Thoracic aorta endothelial cell (primary cell): Measurements from ENCODE around the gene KRTAP9-8. TPM values are rescaled to one million over a fixed set of nuclear protein-coding genes. Genes with fewer than 3 reads are reported as not detected.

Experiments used
- small RNA-seq: library from RNA; depleted of rRNA; stranded (forward); fragments of <200 nt; gene quantifications from one replicate; pipeline ENCODE3, GENCODE V24; 2012
- total RNA-seq: library from RNA; depleted of rRNA; stranded (reverse); fragments of >200 nt; gene quantifications from 2 replicates; pipeline ENCODE4 v1.2.3, GENCODE V29; 2012

The KRTAP9-8 gene
- total RNA-seq: not detected in 2 replicates

GRCh38 chr17:41237949-41238437 is at the start of gene KRTAP9-8:
KRTAP9-8 (plus strand) TSS chr17:41237999; CDS start chr17:41238052, 53 bp downstream.

GRCh38 chr17:41189837-41190318 is 47.9 kb upstream of the KRTAP9-8 start, which contains the start of gene KRTAP9-1:
KRTAP9-1 (plus strand) TSS chr17:41189887; CDS start chr17:41189887, 0 bp downstream.

GRCh38 chr17:41226598-41227095 is 11.2 kb upstream of the KRTAP9-8 start, which contains the start of gene KRTAP9-2:
KRTAP9-2 (plus strand) TSS chr17:41226648; CDS start chr17:41226655, 7 bp downstream.

GRCh38 chr17:41232399-41233105 is 5.2 kb upstream of the KRTAP9-8 start, which contains the start of gene KRTAP9-3:
KRTAP9-3 (plus strand) TSS chr17:41232449; CDS start chr17:41232502, 53 bp downstream.

GRCh38 chr17:41249637-41250240 is 11.9 kb downstream of the KRTAP9-8 start, which contains the start of gene KRTAP9-4:
KRTAP9-4 (plus strand) TSS chr17:41249687; CDS start chr17:41249721, 34 bp downstream.

GRCh38 chr17:41255381-41256290 is 17.8 kb downstream of the KRTAP9-8 start, which contains the start of gene KRTAP9-9:
KRTAP9-9 (plus strand) TSS chr17:41255384.

GRCh38 chr17:41265078-41265477 is 27.3 kb downstream of the KRTAP9-8 start, which contains the start of gene KRTAP9-6:
KRTAP9-6 (plus strand) TSS chr17:41265378; CDS start chr17:41265378, 0 bp downstream.

GRCh38 chr17:41275648-41276190 is 37.9 kb downstream of the KRTAP9-8 start, which contains the start of gene KRTAP9-7:
KRTAP9-7 (plus strand) TSS chr17:41275698; CDS start chr17:41275698, 0 bp downstream.

Small RNAs within 50 kb of the gene (small RNA-seq; reads per million reads assigned to genes)
- not detected for gene KRTAP9-10P

Other genes with a start within 250 kb of the KRTAP9-8 start
- gene KRTAP3-3, start 243.8 kb upstream of the KRTAP9-8 start, total RNA-seq: not detected in 2 replicates
- gene KRTAP3-2, start 238.1 kb upstream of the KRTAP9-8 start, total RNA-seq: not detected in 2 replicates
- gene KRTAP3-1, start 228.9 kb upstream of the KRTAP9-8 start, total RNA-seq: not detected in 2 replicates
- gene KRTAP1-5, start 210.8 kb upstream of the KRTAP9-8 start, total RNA-seq: not detected in 2 replicates
- not detected in 2 replicates for gene KRTAP1-4, start 207.8 kb upstream of the KRTAP9-8 start, total RNA-seq
- gene KRTAP1-3, start 203.1 kb upstream of the KRTAP9-8 start, total RNA-seq: not detected in 2 replicates
- not detected in 2 replicates for gene KRTAP1-1, start 196.5 kb upstream of the KRTAP9-8 start, total RNA-seq
- not detected in 2 replicates for gene KRTAP2-1, start 190.7 kb upstream of the KRTAP9-8 start, total RNA-seq
- gene KRTAP2-2, start 182.8 kb upstream of the KRTAP9-8 start, total RNA-seq: not detected in 2 replicates
- gene KRTAP2-3, start 177.9 kb upstream of the KRTAP9-8 start, total RNA-seq: not detected in 2 replicates
- not detected in 2 replicates for gene KRTAP2-4, start 172.1 kb upstream of the KRTAP9-8 start, total RNA-seq
- not detected in 2 replicates for gene KRTAP4-7, start 153.8 kb upstream of the KRTAP9-8 start, total RNA-seq
- not detected in 2 replicates for gene KRTAP4-8, start 139.9 kb upstream of the KRTAP9-8 start, total RNA-seq
- gene KRTAP4-16, start 135.8 kb upstream of the KRTAP9-8 start, total RNA-seq: not detected in 2 replicates
- not detected in 2 replicates for gene KRTAP4-9, start 132.6 kb upstream of the KRTAP9-8 start, total RNA-seq
- not detected in 2 replicates for gene KRTAP4-11, start 119.6 kb upstream of the KRTAP9-8 start, total RNA-seq
- gene KRTAP4-12, start 113.8 kb upstream of the KRTAP9-8 start, total RNA-seq: not detected in 2 replicates
- not detected in 2 replicates for gene KRTAP4-6, start 97.5 kb upstream of the KRTAP9-8 start, total RNA-seq
- not detected in 2 replicates for gene KRTAP4-5, start 88.2 kb upstream of the KRTAP9-8 start, total RNA-seq
- gene KRTAP4-4, start 77.3 kb upstream of the KRTAP9-8 start, total RNA-seq: not detected in 2 replicates
- gene KRTAP4-3, start 69.8 kb upstream of the KRTAP9-8 start, total RNA-seq: not detected in 2 replicates
- not detected in 2 replicates for gene KRTAP4-2, start 59.8 kb upstream of the KRTAP9-8 start, total RNA-seq
- not detected in 2 replicates for gene KRTAP4-1, start 53.1 kb upstream of the KRTAP9-8 start, total RNA-seq
- not detected in 2 replicates for gene KRTAP9-1, start 48.1 kb upstream of the KRTAP9-8 start, total RNA-seq
- not detected in 2 replicates for gene KRTAP9-2, start 11.4 kb upstream of the KRTAP9-8 start, total RNA-seq
- not detected in 2 replicates for gene KRTAP9-3, start 5.5 kb upstream of the KRTAP9-8 start, total RNA-seq
- gene KRTAP9-4, start 11.7 kb downstream of the KRTAP9-8 start, total RNA-seq: not detected in 2 replicates
- gene KRTAP9-9, start 17.4 kb downstream of the KRTAP9-8 start, total RNA-seq: not detected in 2 replicates
- not detected in 2 replicates for gene KRTAP9-6, start 27.4 kb downstream of the KRTAP9-8 start, total RNA-seq
- gene KRTAP9-7, start 37.7 kb downstream of the KRTAP9-8 start, total RNA-seq: not detected in 2 replicates
- gene KRTAP29-1, start 64.9 kb downstream of the KRTAP9-8 start, total RNA-seq: not detected in 2 replicates
- gene KRTAP16-1, start 71.3 kb downstream of the KRTAP9-8 start, total RNA-seq: not detected in 2 replicates
- gene KRTAP17-1, start 77.7 kb downstream of the KRTAP9-8 start, total RNA-seq: not detected in 2 replicates
- not detected in 2 replicates for gene KRT33A, start 112.8 kb downstream of the KRTAP9-8 start, total RNA-seq
- not detected in 2 replicates for gene KRT33B, start 131.8 kb downstream of the KRTAP9-8 start, total RNA-seq
- not detected in 2 replicates for gene KRT34, start 144.3 kb downstream of the KRTAP9-8 start, total RNA-seq
- gene KRT31, start 159.6 kb downstream of the KRTAP9-8 start, total RNA-seq: not detected in 2 replicates
- gene KRT37, start 186.6 kb downstream of the KRTAP9-8 start, total RNA-seq: not detected in 2 replicates
- gene KRT38, start 203.0 kb downstream of the KRTAP9-8 start, total RNA-seq: not detected in 2 replicates
- gene KRT32, start 229.4 kb downstream of the KRTAP9-8 start, total RNA-seq: not detected in 2 replicates
- not detected in 2 replicates for gene KRT35, start 243.2 kb downstream of the KRTAP9-8 start, total RNA-seq